Tibial artery (tissue), 4 donors: Measurements from ENCODE around the gene CRYBA2.

Source experiments
- DNase-seq, 2 donors: peaks; one replicate each; pipeline ENCODE4 v3.0.0-alpha.2; 2019
- H3K27ac ChIP-seq, 2 donors: fragments of 200-600 bp; sonication (generic) in 1 of 2; 1 replicate in 1 of 2; 2 replicates in 1 of 2; pipeline ENCODE4 v1.5.1; 2018 to 2019; ENCODE audit warnings: mild to moderate bottlenecking in 1 of 2
- H3K27me3 ChIP-seq, 2 donors: fragments of 200-600 bp; sonication (generic) in 1 of 2; one replicate each; pipeline versions ENCODE4 v1.5.1 to v1.6.0; 2016 to 2019
- H3K36me3 ChIP-seq, 3 donors: fragments of 200-600 bp; sonication (generic) in 2 of 3; one replicate each; pipeline ENCODE4 v1.5.1; 2016 to 2019; ENCODE audit warnings: mild to moderate bottlenecking in 2 of 3
- H3K4me1 ChIP-seq, 4 donors: fragments of 200-600 bp; sonication (generic) in 2 of 4; 1 replicate in 3 of 4; 2 replicates in 1 of 4; pipeline ENCODE4 v1.5.1; 2016 to 2019
- H3K4me3 ChIP-seq, 2 donors: fragments of 200-600 bp; sonication (generic) in 1 of 2; 1 replicate in 1 of 2; 2 replicates in 1 of 2; pipeline ENCODE4 v1.5.1; 2018 to 2019; ENCODE audit warnings: mild to moderate bottlenecking in 2 of 2
- H3K9me3 ChIP-seq, 3 donors: fragments of 200-600 bp; sonication (generic) in 1 of 3; one replicate each; pipeline ENCODE4 v1.5.1; 2016 to 2019
- CTCF ChIP-seq, 2 experiments: fragments of 200-600 bp in 1 of 2; fragments of 450-650 bp in 1 of 2; IDR thresholded peaks; one replicate each; pipeline ENCODE4 v1.5.1; 2017 to 2019; ENCODE audit warnings: antibody characterized with exemption in 2 of 2, mild to moderate bottlenecking in 1 of 2, moderate library complexity in 1 of 2
- intact Hi-C: fragments of 100-400 bp; cut with DNase I; formaldehyde crosslinking; loops from one replicate; pipeline ENCODE4 v1.15.0; 2023; ENCODE audit warnings: low total_unique reads

Gene CRYBA2

GRCh38 chr2:218953366-218953954 is 39.8 kb downstream of the CRYBA2 start:
- Histone ChIP-seq H3K27me3 (peaks cover 0 to 59% of the 10 kb centered on the region in 2 donors), H3K36me3 (no peaks in the 10 kb centered on the region), H3K4me1 (no peaks in the 10 kb centered on the region), H3K27ac (no peak overlapping the region), H3K9me3 (no peaks in the 10 kb centered on the region), H3K4me3 (no peak overlapping the region)
- intact Hi-C loops, result no loop called here
- TF ChIP-seq CTCF (IDR thresholded peaks at IDR 0.05), result no peak
- DNase-seq, result no peak

- Histone ChIP-seq H3K27me3 (peaks cover 0 to 47% of the 10 kb centered on the region in 2 donors), H3K4me3 (no peak overlapping the region), H3K9me3 (no peaks in the 10 kb centered on the region), H3K4me1 (no peaks in the 10 kb centered on the region), H3K27ac (no peak overlapping the region), H3K36me3 (no peaks in the 10 kb centered on the region)
- DNase-seq, result no peak
- intact Hi-C loops, result no loop called here
- TF ChIP-seq CTCF (IDR thresholded peaks at IDR 0.05), result no peak
Observed at GRCh38 chr2:218952160-218952559, 41.1 kb downstream of the CRYBA2 start.

- H3K36me3 ChIP-seq, result no peaks in the 10 kb centered on the region
- no peak for DNase-seq
- no peaks in the 10 kb centered on the region for H3K9me3 ChIP-seq
- TF ChIP-seq CTCF (IDR thresholded peaks at IDR 0.05), result no peak
- no peak overlapping the region for H3K4me3 ChIP-seq
- no peaks in the 10 kb centered on the region for H3K4me1 ChIP-seq
- intact Hi-C loops, result no loop called here
- H3K27me3 ChIP-seq, result peaks cover 0 to 35% of the 10 kb centered on the region in 2 donors
- H3K27ac ChIP-seq, result no peak overlapping the region
Observed at GRCh38 chr2:218946621-218947020, 46.6 kb downstream of the CRYBA2 start.

- H3K9me3 ChIP-seq, result no peaks in the 10 kb centered on the region
- intact Hi-C loops, result no loop called here
- no peak overlapping the region for H3K27ac ChIP-seq
- DNase-seq, result no peak
- H3K4me3 ChIP-seq, result no peak overlapping the region
- no peaks in the 10 kb centered on the region for H3K36me3 ChIP-seq
- no peaks in the 10 kb centered on the region for H3K4me1 ChIP-seq
- H3K27me3 ChIP-seq, result peaks cover 0 to 26% of the 10 kb centered on the region in 2 donors
- TF ChIP-seq CTCF (IDR thresholded peaks at IDR 0.05), result no peak
Observed at GRCh38 chr2:218944759-218945404, 48.3 kb downstream of the CRYBA2 start.
